HepG2 (cell line): ENCODE measurements around the gene CCDC69. TPM values are rescaled to one million over a fixed set of nuclear protein-coding genes. Genes with fewer than 3 reads are reported as not detected.

Source experiments
- HNRNPLL ChIP-seq: fragments of 200-400 bp; formaldehyde crosslinking; IDR thresholded peaks from 2 replicates; pipeline ENCODE4 v1.6.1; 2017; ENCODE audit warnings: mild to moderate bottlenecking, low read depth, low read length; ENCODE audit not compliant: poor library complexity, severe bottlenecking
- LRRFIP1 ChIP-seq: sonication (generic); formaldehyde crosslinking; conservative IDR thresholded peaks from 2 replicates; pipeline ENCODE4 v1.4.0; 2020; ENCODE audit warnings: missing genetic modification reagents
- RAD21 ChIP-seq: fragments of 450-650 bp; formaldehyde crosslinking; IDR thresholded peaks from 2 replicates; pipeline ENCODE4 v1.5.0; 2020; ENCODE audit warnings: mild to moderate bottlenecking
- REST ChIP-seq, 2 experiments: IDR thresholded peaks; 2 replicates each; pipeline ENCODE4 v1.6.1; 2011 to 2012; ENCODE audit warnings: low read length in 2 of 2, borderline replicate concordance in 1 of 2, low read depth in 1 of 2, mild to moderate bottlenecking in 1 of 2, moderate library complexity in 1 of 2
- RFX5 ChIP-seq: IDR thresholded peaks from 2 replicates; pipeline ENCODE4 v1.6.1; 2011; ENCODE audit warnings: low read depth, low read length, improper control_type of control experiment
- RNF219 ChIP-seq: sonication (generic); formaldehyde crosslinking; IDR thresholded peaks from 2 replicates; pipeline ENCODE4 v1.5.0; 2020; ENCODE audit warnings: mild to moderate bottlenecking, missing genetic modification reagents
- RORA ChIP-seq: sonication (generic); formaldehyde crosslinking; IDR thresholded peaks from 2 replicates; pipeline ENCODE4 v1.5.0; 2020; ENCODE audit warnings: mild to moderate bottlenecking, missing genetic modification reagents, moderate library complexity
- SKI ChIP-seq: fragments of 450-650 bp; IDR thresholded peaks from one replicate; pipeline ENCODE4 v1.6.1; 2018; ENCODE audit warnings: mild to moderate bottlenecking; ENCODE audit not compliant: partially characterized antibody
- TFAP4 ChIP-seq: sonication (generic); IDR thresholded peaks from 2 replicates; pipeline ENCODE4 v1.6.1; 2016; ENCODE audit warnings: low read depth, borderline replicate concordance
- UBTF ChIP-seq: sonication (generic); formaldehyde crosslinking; IDR thresholded peaks from 2 replicates; pipeline ENCODE4 v1.4.0; 2020; ENCODE audit warnings: mild to moderate bottlenecking, missing genetic modification reagents
- XRCC5 ChIP-seq: fragments of 200-400 bp; formaldehyde crosslinking; optimal IDR thresholded peaks from 2 replicates; pipeline ENCODE3; 2017; ENCODE audit warnings: mild to moderate bottlenecking, low read length
- ZBTB46 ChIP-seq: sonication (generic); formaldehyde crosslinking; IDR thresholded peaks from 2 replicates; pipeline ENCODE4 v1.4.0; 2020; ENCODE audit warnings: mild to moderate bottlenecking, missing genetic modification reagents, borderline replicate concordance
- polyA plus RNA-seq, 8 experiments: library from polyadenylated mRNA; depleted of rRNA in 3 of 8; stranded (reverse) in 7 of 8; unstranded in 1 of 8; fragments of >200 nt; fragmentation: Illumina TruSeq in 4 of 8; extraction: Trizol in 4 of 8; gene quantifications; 2 replicates each; pipeline versions ENCODE4 v1.2.1 to v1.2.3, GENCODE V29; 2011 to 2016; ENCODE audit warnings: low read depth in 4 of 8, missing spikeins in 1 of 8, mixed read lengths in 1 of 8; ENCODE audit not compliant: insufficient read depth in 1 of 8
- total RNA-seq, 5 experiments: library from RNA; depleted of rRNA; stranded (reverse); fragments of >200 nt; fragmentation: Illumina TruSeq; extraction: Trizol; gene quantifications; 2 replicates each; pipeline ENCODE4 v1.2.3, GENCODE V29; 2016; ENCODE audit warnings: low read depth in 1 of 5

Gene CCDC69
- total and polyA plus RNA-seq, 2 of the 13 experiments (the other 11 are each of a cell fraction or from before 2014, with no cell fraction given): 12.2 to 45.2 TPM

- TF ChIP-seq RNF219: no peak
- no peak for TF ChIP-seq ZBTB46 (CRISPR knock-in tag)
- TF ChIP-seq XRCC5: peak; percentile 61
- TF ChIP-seq RORA: no peak
- 0 out of 4 replicates have a peak, but pooled peaks of 1 of the 2 experiments have one; percentile 26 for TF ChIP-seq REST (IDR thresholded peaks at IDR 0.05; ENCODE audit: borderline replicate concordance in 1 of 2, low read depth in 1 of 2, low read length in 2 of 2)
- 0 out of 2 replicates have a peak, but pooled peaks have one; percentile 31 for TF ChIP-seq TFAP4
- TF ChIP-seq SKI: peak; percentile 55
- no peak for TF ChIP-seq RFX5
- TF ChIP-seq UBTF: peak; percentile 57; the same call in 1 of the 2 replicates
- TF ChIP-seq LRRFIP1 (CRISPR knock-in tag): no peak
- TF ChIP-seq HNRNPLL: peak; percentile 33
- no peak for TF ChIP-seq RAD21 (CRISPR knock-in tag)
These were observed 10.8 kb upstream of the CCDC69 start (continued) for GRCh38 chr5:151234476-151235238.
